ENCODE data around the gene TEKT1. TPM values are rescaled to one million over a fixed set of nuclear protein-coding genes. Genes with fewer than 3 reads are reported as not detected.
A peak's percentile ranks its signal among the peaks of the same experiment; 100 is the strongest.
"Not testable (repeated sequence)": the region's sequence is repeated elsewhere in the genome, so short reads cannot be mapped to it uniquely, and the experiment has no call there.

Gene TEKT1
- polyA plus RNA-seq, 1 donor: 0.25 TPM

DNA sequence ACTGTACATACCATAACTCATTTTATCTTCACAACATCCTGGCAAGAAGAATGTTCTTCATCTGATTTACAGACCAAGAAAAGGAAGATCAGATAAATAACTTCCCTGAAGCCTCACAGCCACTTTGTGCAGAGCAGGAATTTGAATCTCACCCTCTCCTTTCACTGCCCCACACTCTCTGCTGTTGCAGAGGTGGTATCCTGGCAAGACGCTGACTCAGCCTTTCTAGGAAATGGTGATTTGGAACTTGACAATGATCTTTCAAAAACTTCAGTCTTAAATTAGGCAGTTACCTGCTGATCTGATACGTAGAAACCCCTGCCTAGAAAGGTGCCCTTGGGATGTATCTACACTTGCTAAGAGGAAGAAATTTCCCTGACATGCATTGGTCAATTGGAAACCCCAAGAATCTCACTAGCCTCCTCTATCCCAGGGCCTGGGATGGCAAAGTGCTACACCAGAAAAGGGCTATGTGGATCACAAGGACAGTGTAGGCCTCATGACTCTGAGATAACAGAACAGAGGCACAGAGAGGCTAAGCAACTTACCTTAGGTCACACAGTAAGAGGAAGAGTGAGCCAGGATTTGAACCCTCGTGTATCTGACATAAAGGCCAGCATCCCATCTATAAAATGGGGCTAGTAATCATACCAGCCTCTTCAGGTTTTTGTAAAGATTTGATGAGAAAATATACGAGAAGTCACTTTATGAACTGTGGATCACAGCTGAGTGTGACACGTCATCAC is 37.6 kb downstream of the TEKT1 start:
- no peak for DNase-seq
- Histone ChIP-seq H3K36me3 (ENCODE audit: control insufficient read depth, insufficient read depth, low read length) (no peaks in the 10 kb centered on the region), H3K4me1 (ENCODE audit: control insufficient read depth, insufficient read depth, low read length) (peaks cover 15% of the 10 kb centered on the region), H3K27me3 (ENCODE audit: control insufficient read depth, insufficient read depth, low read length) (no peaks in the 10 kb centered on the region), H3K4me3 (ENCODE audit: low read length) (no peak overlapping the region), H3K9me3 (ENCODE audit: control insufficient read depth, low read depth, low read length) (no peaks in the 10 kb centered on the region), H3K27ac (ENCODE audit: low read length) (no peak overlapping the region)
- 100% methylated on average over 2 of the region's 5 CpGs for WGBS (ENCODE audit: insufficient coverage, low lambda C conversion rate)

DNA sequence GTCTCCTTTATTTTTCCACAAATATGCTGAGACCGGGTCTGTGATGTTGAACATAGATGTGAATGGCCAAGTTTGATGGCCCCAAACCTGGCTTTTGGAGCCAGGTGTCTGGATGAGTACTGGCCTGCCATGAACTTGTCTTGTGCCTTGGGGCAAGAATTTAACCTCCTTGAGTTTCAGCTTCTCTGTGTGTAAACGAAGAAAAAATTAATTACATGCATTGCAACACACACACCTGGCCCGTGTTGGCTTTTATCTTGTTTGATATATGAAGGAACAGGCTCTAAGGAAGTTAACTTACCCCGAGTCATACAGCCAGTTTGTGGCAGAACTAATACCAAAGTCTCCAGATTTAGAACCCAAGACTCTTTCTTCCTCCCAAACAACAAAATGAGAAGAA is 42.4 kb downstream of the TEKT1 start:
- Histone ChIP-seq H3K36me3 (ENCODE audit: control insufficient read depth, insufficient read depth, low read length) (no peaks in the 10 kb centered on the region), H3K4me3 (ENCODE audit: low read length) (no peak overlapping the region), H3K27ac (ENCODE audit: low read length) (no peak overlapping the region), H3K9me3 (ENCODE audit: control insufficient read depth, low read depth, low read length) (no peaks in the 10 kb centered on the region), H3K27me3 (ENCODE audit: control insufficient read depth, insufficient read depth, low read length) (no peaks in the 10 kb centered on the region), H3K4me1 (ENCODE audit: control insufficient read depth, insufficient read depth, low read length) (peaks cover 2% of the 10 kb centered on the region)
- DNase-seq: peak in 1 of 2 donors; percentile 45
- WGBS (ENCODE audit: insufficient coverage, low lambda C conversion rate): no CpG with 5 or more reads among the region's 4 CpGs

DNA sequence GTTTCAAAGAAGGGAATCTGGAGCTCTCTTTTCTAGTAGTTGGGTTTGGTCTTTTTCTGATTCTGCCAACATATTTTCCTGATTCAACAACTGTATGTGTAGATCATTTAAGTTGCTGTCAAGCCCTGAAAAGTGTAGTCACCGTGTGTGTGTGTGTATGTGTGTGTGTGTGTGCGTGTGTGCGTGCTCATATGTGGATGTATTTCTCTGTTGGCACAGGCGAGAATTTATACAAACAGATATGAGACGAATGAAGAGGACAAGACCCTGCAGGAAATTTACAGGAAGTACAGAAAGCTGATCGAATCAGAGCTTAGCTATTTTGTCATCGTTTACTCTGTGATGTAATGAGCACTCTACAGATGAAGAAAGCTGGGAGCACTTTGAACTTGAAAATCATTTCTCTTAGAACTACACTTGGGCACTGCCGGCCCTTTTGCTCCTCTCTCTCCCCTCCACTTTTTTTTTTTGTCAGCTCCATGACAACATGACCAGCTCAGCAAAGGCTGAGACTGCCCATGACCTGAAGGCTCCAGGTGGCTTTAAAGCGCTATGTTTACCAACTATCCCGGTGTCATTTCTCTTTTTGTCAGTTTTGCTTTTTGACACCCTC is 44.3 kb downstream of the TEKT1 start:
- Histone ChIP-seq H3K27ac (ENCODE audit: low read length) (no peak overlapping the region), H3K4me1 (ENCODE audit: control insufficient read depth, insufficient read depth, low read length) (peaks cover 2% of the 10 kb centered on the region), H3K4me3 (ENCODE audit: low read length) (no peak overlapping the region), H3K27me3 (ENCODE audit: control insufficient read depth, insufficient read depth, low read length) (no peaks in the 10 kb centered on the region), H3K36me3 (ENCODE audit: control insufficient read depth, insufficient read depth, low read length) (no peaks in the 10 kb centered on the region), H3K9me3 (ENCODE audit: control insufficient read depth, low read depth, low read length) (no peaks in the 10 kb centered on the region)
- WGBS (ENCODE audit: insufficient coverage, low lambda C conversion rate): 49% methylated on average over 2 of the region's 10 CpGs
- no peak for DNase-seq

DNA sequence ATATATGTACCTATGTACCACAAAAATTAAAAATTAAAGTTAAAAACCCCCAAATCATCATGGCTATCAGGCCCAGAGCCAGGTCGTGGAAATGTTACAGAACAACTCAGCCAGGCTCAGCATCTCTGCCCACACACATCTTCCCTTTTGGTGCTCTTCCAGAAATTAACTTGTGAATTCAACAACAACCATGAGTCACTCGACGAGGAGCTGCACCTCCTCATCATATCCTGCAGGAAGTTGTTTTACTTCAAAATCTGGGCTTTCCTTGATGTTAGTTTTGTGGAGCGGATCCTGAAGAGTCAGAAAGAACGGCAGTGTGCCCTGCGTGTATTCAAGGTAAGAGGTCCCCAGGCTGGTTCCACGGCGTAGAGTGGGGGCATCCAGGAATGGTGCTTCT is 44.9 kb downstream of the TEKT1 start:
- no peak overlapping the region for H3K27ac ChIP-seq (ENCODE audit: low read length)
- no peaks in the 10 kb centered on the region for H3K27me3 ChIP-seq (ENCODE audit: control insufficient read depth, insufficient read depth, low read length)
- DNase-seq: no peak
- no CpG with 5 or more reads among the region's 8 CpGs for WGBS (ENCODE audit: insufficient coverage, low lambda C conversion rate)
- H3K4me3 ChIP-seq (ENCODE audit: low read length): no peak overlapping the region
- peaks cover 2% of the 10 kb centered on the region for H3K4me1 ChIP-seq (ENCODE audit: control insufficient read depth, insufficient read depth, low read length)
- no peaks in the 10 kb centered on the region for H3K36me3 ChIP-seq (ENCODE audit: control insufficient read depth, insufficient read depth, low read length)
- H3K9me3 ChIP-seq (ENCODE audit: control insufficient read depth, low read depth, low read length): no peaks in the 10 kb centered on the region

DNA sequence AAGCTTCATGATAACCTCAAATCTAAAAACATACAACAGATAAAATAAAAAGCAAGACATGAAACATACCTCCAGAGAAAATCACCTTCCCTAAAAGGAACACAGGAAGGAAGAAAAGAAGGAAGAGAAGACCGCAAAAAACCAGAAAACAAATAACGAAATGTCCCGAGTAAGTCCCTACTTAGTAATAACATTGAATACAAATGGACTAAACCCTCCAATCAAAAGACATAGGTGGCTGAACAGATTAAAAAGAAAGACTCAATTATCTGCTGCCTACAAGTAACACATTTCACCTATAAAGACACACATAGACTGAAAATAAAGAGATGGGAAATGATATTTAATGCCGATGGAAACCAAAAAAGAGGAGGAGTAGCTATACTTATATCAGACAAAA is 49.3 kb downstream of the TEKT1 start:
- 91% methylated on average over 4 of the region's 4 CpGs for WGBS (ENCODE audit: insufficient coverage, low lambda C conversion rate)

DNA sequence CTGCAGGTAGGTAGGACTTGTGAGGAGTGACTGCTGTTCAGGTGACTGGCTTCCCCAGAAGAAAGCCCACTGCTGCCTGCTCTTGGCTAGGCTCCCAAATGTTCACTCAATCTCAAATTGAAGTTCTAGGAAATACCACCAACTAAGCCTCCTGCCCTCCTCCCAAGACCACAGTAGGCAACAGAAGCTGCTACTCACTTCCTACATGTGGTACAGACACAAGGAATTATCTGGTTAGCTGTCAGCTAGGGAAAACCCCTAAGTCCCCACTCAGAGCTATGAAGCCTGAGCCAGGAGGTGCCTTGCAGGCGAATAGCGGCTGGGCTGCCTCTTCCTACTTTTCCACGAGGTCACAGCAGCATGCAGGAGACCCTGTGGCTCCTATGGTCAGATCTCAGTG is 50.6 kb downstream of the TEKT1 start:
- peaks cover 4% of the 10 kb centered on the region for H3K9me3 ChIP-seq (ENCODE audit: control insufficient read depth, low read depth, low read length)
- no peak for DNase-seq
- H3K4me1 ChIP-seq (ENCODE audit: control insufficient read depth, insufficient read depth, low read length): no peaks in the 10 kb centered on the region
- peaks cover 10% of the 10 kb centered on the region for H3K27me3 ChIP-seq (ENCODE audit: control insufficient read depth, insufficient read depth, low read length)
- H3K36me3 ChIP-seq (ENCODE audit: control insufficient read depth, insufficient read depth, low read length): no peaks in the 10 kb centered on the region
- no CpG with 5 or more reads among the region's 3 CpGs for WGBS (ENCODE audit: insufficient coverage, low lambda C conversion rate)
- H3K27ac ChIP-seq (ENCODE audit: low read length): no peak overlapping the region
- no peak overlapping the region for H3K4me3 ChIP-seq (ENCODE audit: low read length)

More for the DNA sequence above, 49.3 kb downstream of the TEKT1 start:
- Histone ChIP-seq H3K4me1 (ENCODE audit: control insufficient read depth, insufficient read depth, low read length) (no peaks in the 10 kb centered on the region), H3K9me3 (ENCODE audit: control insufficient read depth, low read depth, low read length) (no peaks in the 10 kb centered on the region), H3K27ac (ENCODE audit: low read length) (no peak overlapping the region), H3K36me3 (ENCODE audit: control insufficient read depth, insufficient read depth, low read length) (no peaks in the 10 kb centered on the region), H3K27me3 (ENCODE audit: control insufficient read depth, insufficient read depth, low read length) (no peaks in the 10 kb centered on the region), H3K4me3 (ENCODE audit: low read length) (no peak overlapping the region)
- DNase-seq: no peak

DNA sequence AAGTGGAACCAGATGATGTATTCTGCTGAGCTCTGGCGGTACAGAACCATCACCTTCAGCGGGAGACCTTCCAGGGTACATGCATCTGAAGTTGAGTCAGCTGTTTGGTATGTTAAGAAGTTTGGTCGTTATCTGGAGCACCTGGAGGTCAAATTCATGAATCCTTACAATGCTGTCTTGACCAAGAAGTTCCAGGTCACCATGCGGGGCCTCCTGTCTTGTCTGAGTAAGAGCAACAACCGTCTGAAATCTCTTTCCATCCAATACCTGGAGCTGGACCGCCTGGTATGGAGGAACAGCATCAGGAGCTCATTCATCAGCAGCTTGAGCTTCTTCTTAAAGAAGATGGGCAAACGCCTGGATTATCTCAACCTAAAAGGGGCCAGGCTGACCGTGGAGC is 51.5 kb downstream of the TEKT1 start:
- no CpG with 5 or more reads among the region's 8 CpGs for WGBS (ENCODE audit: insufficient coverage, low lambda C conversion rate)
- Histone ChIP-seq H3K27ac (ENCODE audit: low read length) (no peak overlapping the region), H3K4me3 (ENCODE audit: low read length) (no peak overlapping the region), H3K9me3 (ENCODE audit: control insufficient read depth, low read depth, low read length) (peaks cover 6% of the 10 kb centered on the region), H3K36me3 (ENCODE audit: control insufficient read depth, insufficient read depth, low read length) (no peaks in the 10 kb centered on the region), H3K27me3 (ENCODE audit: control insufficient read depth, insufficient read depth, low read length) (peaks cover 16% of the 10 kb centered on the region), H3K4me1 (ENCODE audit: control insufficient read depth, insufficient read depth, low read length) (no peaks in the 10 kb centered on the region)
- DNase-seq: no peak

DNA sequence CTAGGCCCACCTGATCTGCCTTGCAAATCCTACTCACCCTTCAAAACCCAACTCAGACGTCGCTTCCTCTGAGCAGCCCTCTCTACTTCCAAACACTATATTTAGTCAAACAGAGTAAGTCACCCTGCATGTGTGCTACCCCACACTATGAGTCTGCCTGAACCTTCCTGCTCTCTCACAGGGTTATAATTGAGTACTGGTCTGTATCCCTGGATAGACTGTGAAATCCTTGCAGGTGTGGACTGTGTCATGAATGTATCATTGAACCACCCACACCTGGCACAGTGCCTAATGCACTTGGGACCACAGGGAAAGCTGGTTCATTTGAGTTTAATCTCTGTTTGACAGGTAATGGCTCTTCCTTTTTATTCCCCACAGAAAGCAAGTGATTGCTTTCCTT is 52.1 kb downstream of the TEKT1 start:
- Histone ChIP-seq H3K4me1 (ENCODE audit: control insufficient read depth, insufficient read depth, low read length) (no peaks in the 10 kb centered on the region), H3K27me3 (ENCODE audit: control insufficient read depth, insufficient read depth, low read length) (peaks cover 16% of the 10 kb centered on the region), H3K9me3 (ENCODE audit: control insufficient read depth, low read depth, low read length) (peaks cover 11% of the 10 kb centered on the region), H3K36me3 (ENCODE audit: control insufficient read depth, insufficient read depth, low read length) (no peaks in the 10 kb centered on the region), H3K4me3 (ENCODE audit: low read length) (no peak overlapping the region), H3K27ac (ENCODE audit: low read length) (no peak overlapping the region)
- WGBS (ENCODE audit: insufficient coverage, low lambda C conversion rate): no CpG with 5 or more reads among the region's 2 CpGs
- peak; percentile 37 to 77 for DNase-seq

DNA sequence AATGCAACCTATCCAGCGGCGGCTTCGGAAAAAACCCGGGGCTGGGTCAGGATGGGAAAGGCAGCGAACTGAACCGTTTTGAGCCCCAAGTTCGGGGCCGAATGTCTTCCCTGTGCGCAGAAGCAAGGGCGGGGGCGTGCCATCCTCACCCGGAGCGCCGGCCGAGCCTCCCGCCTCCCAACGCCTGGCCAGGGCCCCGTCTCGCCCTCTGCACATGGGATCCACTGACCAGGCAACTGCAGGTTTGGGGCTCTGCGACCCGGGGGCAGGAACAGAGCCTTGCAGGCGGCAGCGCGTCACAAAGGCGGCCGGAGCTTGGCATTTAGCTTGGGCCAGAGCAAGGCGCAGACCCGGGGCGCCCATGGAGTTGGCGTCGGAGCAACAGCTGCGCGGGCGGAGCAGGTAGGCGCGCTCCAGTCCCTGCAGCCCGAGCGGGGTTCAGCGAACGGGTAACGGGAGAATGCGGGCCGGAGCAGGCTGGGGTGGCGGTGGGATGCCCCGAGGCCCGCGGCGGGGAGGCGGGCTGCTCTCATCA is 55.6 kb downstream of the TEKT1 start, which contains the start of gene FBXO39:
FBXO39 (plus strand) TSS at position 345 of the 535 bp plus-strand sequence. CDS start 3,654 bp downstream, outside the sequence.
- H3K27ac ChIP-seq (ENCODE audit: low read length): no peak within 1 kb of the TSS
- no peak within 1 kb of the TSS for H3K4me3 ChIP-seq (ENCODE audit: low read length)
- no peak for DNase-seq
- H3K9me3 ChIP-seq (ENCODE audit: control insufficient read depth, low read depth, low read length): peaks cover 11% of the 10 kb centered on the region
- peaks cover 16% of the 10 kb centered on the region for H3K27me3 ChIP-seq (ENCODE audit: control insufficient read depth, insufficient read depth, low read length)
- no peaks in the 10 kb centered on the region for H3K4me1 ChIP-seq (ENCODE audit: control insufficient read depth, insufficient read depth, low read length)
- WGBS (ENCODE audit: insufficient coverage, low lambda C conversion rate): no CpG with 5 or more reads among the region's 49 CpGs
- H3K36me3 ChIP-seq (ENCODE audit: control insufficient read depth, insufficient read depth, low read length): peaks cover 23% of the 10 kb centered on the region

DNA sequence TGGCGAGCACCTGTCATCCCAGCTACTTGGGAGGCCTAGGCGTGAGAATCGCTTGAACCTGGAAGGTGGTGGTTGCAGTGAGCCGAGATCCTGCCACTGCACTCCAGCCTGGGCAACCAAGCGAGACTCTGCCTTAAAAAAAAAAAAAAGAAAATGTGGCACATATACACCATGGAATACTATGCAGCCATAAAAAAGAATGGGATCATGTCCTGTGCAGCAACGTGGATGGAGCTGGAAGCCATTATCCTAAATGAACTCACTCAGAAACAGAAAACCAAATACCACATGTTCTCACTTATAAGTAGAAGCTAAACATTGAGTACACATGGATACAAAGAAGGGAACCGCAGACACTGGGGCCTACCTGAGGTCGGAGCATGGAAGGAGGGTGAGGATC is 56.6 kb downstream of the TEKT1 start:
- not testable (repeated sequence) for H3K4me1 ChIP-seq (ENCODE audit: control insufficient read depth, insufficient read depth, low read length)

More for the DNA sequence above, 56.6 kb downstream of the TEKT1 start:
- WGBS (ENCODE audit: insufficient coverage, low lambda C conversion rate): no CpG with 5 or more reads among the region's 8 CpGs
- Histone ChIP-seq H3K27me3 (ENCODE audit: control insufficient read depth, insufficient read depth, low read length) (peaks cover 16% of the 10 kb centered on the region), H3K36me3 (ENCODE audit: control insufficient read depth, insufficient read depth, low read length) (peaks cover 32% of the 10 kb centered on the region), H3K9me3 (ENCODE audit: control insufficient read depth, low read depth, low read length) (peaks cover 11% of the 10 kb centered on the region)
- not testable (repeated sequence) for H3K4me3 ChIP-seq (ENCODE audit: low read length); DNase-seq; H3K27ac ChIP-seq (ENCODE audit: low read length)

All from large intestine (tissue), 3 donors.